GM18507 (cell line): ENCODE results near the gene SNRK.

ENCODE experiments used
- DNase-seq: peaks from one replicate; pipeline ENCODE4 v3.0.0; 2011; ENCODE audit warnings: low read depth; ENCODE audit not compliant: insufficient read length; ENCODE audit errors: extremely low spot score
- FAIRE-seq: peaks from 2 replicates; lab custom pipeline; 2011; peaks lifted over from hg19 to GRCh38; lab: Jason Lieb, UNC

The SNRK gene

DNA sequence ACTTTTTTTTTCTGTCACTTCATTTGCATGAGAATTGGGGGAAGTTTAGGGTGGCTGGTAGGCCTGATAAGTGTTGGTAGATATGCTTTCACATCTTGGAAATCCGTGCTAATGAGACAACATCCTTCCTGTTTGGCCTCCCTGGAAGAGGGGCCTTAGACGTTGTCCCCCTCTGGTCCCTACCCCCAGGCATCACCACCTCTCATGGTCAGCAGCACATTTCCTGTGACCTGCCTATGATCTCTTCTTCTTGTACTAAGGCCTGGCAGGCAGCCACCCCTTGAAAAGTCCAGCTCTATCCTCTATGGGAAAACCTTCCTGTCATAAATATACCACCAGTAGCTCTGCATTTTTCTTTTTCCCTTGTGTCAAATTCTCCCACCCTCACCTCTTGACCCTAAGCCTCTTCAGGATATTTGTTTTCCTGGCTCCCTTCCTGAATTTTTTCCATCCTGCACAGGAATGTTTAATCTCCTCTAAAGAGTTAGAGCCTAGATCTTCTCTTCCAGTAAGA, 107.8 kb downstream of the SNRK start:
- DNase-seq (no peak), FAIRE-seq (no peak)

DNA sequence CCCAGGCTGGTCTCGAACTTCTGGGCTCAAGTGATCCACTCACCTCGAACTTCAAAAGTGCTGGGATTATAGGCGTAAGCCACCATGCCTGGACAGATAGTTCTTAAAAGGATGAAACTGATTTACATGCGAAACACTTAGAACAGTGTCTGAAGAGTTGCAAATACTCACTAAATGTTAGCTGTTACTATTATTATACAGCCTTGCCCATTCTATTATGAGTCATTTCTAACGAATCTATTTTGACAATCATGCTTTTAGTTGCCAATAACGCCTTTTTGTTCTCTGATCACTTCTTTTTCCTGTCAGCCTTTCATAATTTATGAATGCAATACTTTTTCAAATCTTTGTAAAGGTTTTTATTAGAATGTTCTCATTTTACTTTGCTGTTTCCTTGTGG, 112.7 kb downstream of the SNRK start:
- no peak for DNase-seq
- no peak for FAIRE-seq

DNA sequence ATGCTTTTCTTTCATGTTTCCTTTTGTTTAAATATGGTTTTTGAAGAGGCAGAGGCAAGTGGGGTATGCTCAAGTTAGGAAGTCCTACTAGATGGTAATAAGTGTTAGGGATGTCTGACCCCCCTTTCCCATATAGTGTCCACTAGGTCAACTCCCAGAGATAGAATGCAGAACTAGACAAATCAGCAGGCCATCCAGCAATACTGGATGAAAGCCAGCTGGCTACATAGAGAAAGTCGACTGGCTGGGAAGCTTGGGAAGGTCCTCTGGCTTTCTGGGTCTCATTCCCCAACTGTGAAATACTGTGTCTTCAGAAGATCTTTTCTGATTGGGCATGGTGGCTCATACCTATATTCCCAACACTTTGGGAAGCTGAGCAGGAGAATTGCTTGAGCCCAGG, 113.8 kb downstream of the SNRK start:
- DNase-seq (no peak), FAIRE-seq (no peak)
